Measurements from ENCODE around the gene SPATA31D4. TPM values are rescaled to one million over a fixed set of nuclear protein-coding genes. Genes with fewer than 3 reads are reported as not detected.

SPATA31D4 gene

Small RNA genes within 50 kb of the gene (small RNA-seq; reads per million reads assigned to genes)
- gene RF00189 (ENCODE audit: insufficient read depth) (not detected), gene RNA5SP287 (ENCODE audit: insufficient read depth) (not detected)

All from neuronal stem cell (in vitro differentiated cells).